ENCODE data around the gene GLYATL1. TPM values are rescaled to one million over a fixed set of nuclear protein-coding genes. Genes with fewer than 3 reads are reported as not detected.

GLYATL1 gene
- not detected for total RNA-seq

- no peaks in the 10 kb centered on the region for H3K9me3 Mint-ChIP-seq
- H3K36me3 Mint-ChIP-seq (ENCODE audit: low read depth), result no peaks in the 10 kb centered on the region
- CTCF ChIA-PET, result no interaction called here
- H3K27ac Mint-ChIP-seq, result no peak within 1 kb of the TSS
- intact Hi-C loops (cut with micrococcal nuclease), result no loop called here
- H3K4me3 Mint-ChIP-seq, result no peak within 1 kb of the TSS
- no peak for DNase-seq
- no peaks in the 10 kb centered on the region for H3K4me1 Mint-ChIP-seq (ENCODE audit: low read depth)
- H3K27me3 Mint-ChIP-seq (ENCODE audit: low read depth), result peaks cover 8% of the 10 kb centered on the region
Observed at GRCh38 chr11:58939277-58939676, at the start of gene GLYATL1. TSS of gene GLYATL1 (plus strand) at chr11:58939488. CDS start at chr11:58947088, 7,600 bp downstream.

- no peak for DNase-seq
- Mint-ChIP-seq H3K4me1 (ENCODE audit: low read depth) (no peaks in the 10 kb centered on the region), H3K4me3 (no peak overlapping the region), H3K27ac (no peak overlapping the region), H3K9me3 (no peaks in the 10 kb centered on the region), H3K36me3 (ENCODE audit: low read depth) (no peaks in the 10 kb centered on the region), H3K27me3 (ENCODE audit: low read depth) (peaks cover 14% of the 10 kb centered on the region)
- intact Hi-C loops (cut with micrococcal nuclease), result no loop called here
- CTCF ChIA-PET, result no interaction called here
Observed at GRCh38 chr11:58893899-58894298, 45.4 kb upstream of the GLYATL1 start.

- Mint-ChIP-seq H3K9me3 (no peaks in the 10 kb centered on the region), H3K27me3 (ENCODE audit: low read depth) (peaks cover 34% of the 10 kb centered on the region), H3K4me1 (ENCODE audit: low read depth) (no peaks in the 10 kb centered on the region), H3K36me3 (ENCODE audit: low read depth) (no peaks in the 10 kb centered on the region), H3K4me3 (no peak overlapping the region), H3K27ac (no peak overlapping the region)
- no peak for DNase-seq
- intact Hi-C loops (cut with micrococcal nuclease), result no loop called here
- CTCF ChIA-PET, result no interaction called here
Observed at GRCh38 chr11:58898106-58898505, 41.2 kb upstream of the GLYATL1 start.

- peak; percentile 81 for DNase-seq
- Mint-ChIP-seq H3K4me3 (no peak overlapping the region), H3K9me3 (no peaks in the 10 kb centered on the region), H3K27me3 (ENCODE audit: low read depth) (peaks cover 49% of the 10 kb centered on the region), H3K27ac (no peak overlapping the region), H3K4me1 (ENCODE audit: low read depth) (no peaks in the 10 kb centered on the region), H3K36me3 (ENCODE audit: low read depth) (no peaks in the 10 kb centered on the region)
- intact Hi-C loops (cut with micrococcal nuclease), result loop anchor here (1.0 to 5.0 kb wide), 3 partner anchors 157 to 324 kb away; no protein-coding TSS in a partner anchor
- CTCF ChIA-PET, result interaction anchor here (0.5 to 1.6 kb wide), 10 partner anchors 10 to 1252 kb away, joined by 3 to 6 read pairs (median 3); no protein-coding TSS in a partner anchor
Observed at GRCh38 chr11:58900479-58901420, 38.5 kb upstream of the GLYATL1 start.

GRCh38 chr11:58902881-58903280 lies 36.4 kb upstream of the GLYATL1 start:
- H3K36me3 Mint-ChIP-seq (ENCODE audit: low read depth), result no peaks in the 10 kb centered on the region

GRCh38 chr11:58905011-58905720 lies 34.1 kb upstream of the GLYATL1 start:
- CTCF ChIA-PET, result interaction anchor here (0.6 kb wide), 1 partner anchor 701 kb away, joined by 4 read pairs; no protein-coding TSS in a partner anchor
- H3K4me1 Mint-ChIP-seq (ENCODE audit: low read depth), result no peaks in the 10 kb centered on the region
- peaks cover 70% of the 10 kb centered on the region for H3K27me3 Mint-ChIP-seq (ENCODE audit: low read depth)
- intact Hi-C loops (cut with micrococcal nuclease), result no loop called here
- H3K27ac Mint-ChIP-seq, result no peak overlapping the region
- DNase-seq, result no peak
- no peak overlapping the region for H3K4me3 Mint-ChIP-seq
- no peaks in the 10 kb centered on the region for H3K9me3 Mint-ChIP-seq
- H3K36me3 Mint-ChIP-seq (ENCODE audit: low read depth), result no peaks in the 10 kb centered on the region

More at GRCh38 chr11:58902881-58903280, 36.4 kb upstream of the GLYATL1 start:
- Mint-ChIP-seq H3K4me3 (no peak overlapping the region), H3K27ac (no peak overlapping the region), H3K9me3 (no peaks in the 10 kb centered on the region), H3K4me1 (ENCODE audit: low read depth) (no peaks in the 10 kb centered on the region), H3K27me3 (ENCODE audit: low read depth) (peaks cover 63% of the 10 kb centered on the region)
- intact Hi-C loops (cut with micrococcal nuclease), result loop anchor here (5.0 kb wide), 1 partner anchor 154 kb away; no protein-coding TSS in a partner anchor
- no peak for DNase-seq
- CTCF ChIA-PET, result interaction anchor here (0.6 to 1.6 kb wide), 4 partner anchors 10 to 155 kb away, joined by 3 to 4 read pairs (median 3); no protein-coding TSS in a partner anchor

- no peaks in the 10 kb centered on the region for H3K36me3 Mint-ChIP-seq (ENCODE audit: low read depth)
- CTCF ChIA-PET, result no interaction called here
- no peak overlapping the region for H3K27ac Mint-ChIP-seq
- peaks cover 70% of the 10 kb centered on the region for H3K27me3 Mint-ChIP-seq (ENCODE audit: low read depth)
- DNase-seq, result no peak
- no peaks in the 10 kb centered on the region for H3K4me1 Mint-ChIP-seq (ENCODE audit: low read depth)
- H3K9me3 Mint-ChIP-seq, result no peaks in the 10 kb centered on the region
- no peak overlapping the region for H3K4me3 Mint-ChIP-seq
- intact Hi-C loops (cut with micrococcal nuclease), result no loop called here
Observed at GRCh38 chr11:58905721-58906547, 33.4 kb upstream of the GLYATL1 start.

- H3K4me1 Mint-ChIP-seq (ENCODE audit: low read depth), result no peaks in the 10 kb centered on the region
- intact Hi-C loops (cut with micrococcal nuclease), result no loop called here
- H3K4me3 Mint-ChIP-seq, result no peak overlapping the region
- H3K27me3 Mint-ChIP-seq (ENCODE audit: low read depth), result peaks cover 63% of the 10 kb centered on the region
- CTCF ChIA-PET, result no interaction called here
- no peak overlapping the region for H3K27ac Mint-ChIP-seq
- no peaks in the 10 kb centered on the region for H3K36me3 Mint-ChIP-seq (ENCODE audit: low read depth)
- DNase-seq, result no peak
- H3K9me3 Mint-ChIP-seq, result no peaks in the 10 kb centered on the region
Observed at GRCh38 chr11:58907780-58908179, 31.5 kb upstream of the GLYATL1 start.

GRCh38 chr11:58912124-58912523 lies 27.2 kb upstream of the GLYATL1 start:
- Mint-ChIP-seq H3K27me3 (ENCODE audit: low read depth) (peaks cover 37% of the 10 kb centered on the region), H3K27ac (no peak overlapping the region), H3K4me1 (ENCODE audit: low read depth) (no peaks in the 10 kb centered on the region), H3K4me3 (no peak overlapping the region), H3K9me3 (peaks cover 7% of the 10 kb centered on the region), H3K36me3 (ENCODE audit: low read depth) (no peaks in the 10 kb centered on the region)
- CTCF ChIA-PET, result no interaction called here
- intact Hi-C loops (cut with micrococcal nuclease), result no loop called here
- DNase-seq, result no peak

- CTCF ChIA-PET, result no interaction called here
- Mint-ChIP-seq H3K27ac (no peak overlapping the region), H3K27me3 (ENCODE audit: low read depth) (peaks cover 27% of the 10 kb centered on the region), H3K4me1 (ENCODE audit: low read depth) (no peaks in the 10 kb centered on the region), H3K4me3 (no peak overlapping the region), H3K9me3 (peaks cover 14% of the 10 kb centered on the region), H3K36me3 (ENCODE audit: low read depth) (no peaks in the 10 kb centered on the region)
- intact Hi-C loops (cut with micrococcal nuclease), result no loop called here
- DNase-seq, result no peak
Observed at GRCh38 chr11:58913685-58914084, 25.6 kb upstream of the GLYATL1 start.

GRCh38 chr11:58914821-58915543 lies 24.3 kb upstream of the GLYATL1 start:
- peaks cover 20% of the 10 kb centered on the region for H3K27me3 Mint-ChIP-seq (ENCODE audit: low read depth)
- no peaks in the 10 kb centered on the region for H3K36me3 Mint-ChIP-seq (ENCODE audit: low read depth)
- H3K27ac Mint-ChIP-seq, result no peak overlapping the region
- CTCF ChIA-PET, result no interaction called here
- no peak overlapping the region for H3K4me3 Mint-ChIP-seq
- no peak for DNase-seq
- no peaks in the 10 kb centered on the region for H3K4me1 Mint-ChIP-seq (ENCODE audit: low read depth)
- intact Hi-C loops (cut with micrococcal nuclease), result no loop called here
- peaks cover 14% of the 10 kb centered on the region for H3K9me3 Mint-ChIP-seq
